Measurements from ENCODE around the gene NT5DC4. TPM values are rescaled to one million over a fixed set of nuclear protein-coding genes. Genes with fewer than 3 reads are reported as not detected.
A peak's percentile ranks its signal among the peaks of the same experiment; 100 is the strongest.
"Not testable (repeated sequence)": the region's sequence is repeated elsewhere in the genome, so short reads cannot be mapped to it uniquely, and the experiment has no call there.

Gene NT5DC4
- total RNA-seq, 2 donors from 2014 or later: not detected

DNA sequence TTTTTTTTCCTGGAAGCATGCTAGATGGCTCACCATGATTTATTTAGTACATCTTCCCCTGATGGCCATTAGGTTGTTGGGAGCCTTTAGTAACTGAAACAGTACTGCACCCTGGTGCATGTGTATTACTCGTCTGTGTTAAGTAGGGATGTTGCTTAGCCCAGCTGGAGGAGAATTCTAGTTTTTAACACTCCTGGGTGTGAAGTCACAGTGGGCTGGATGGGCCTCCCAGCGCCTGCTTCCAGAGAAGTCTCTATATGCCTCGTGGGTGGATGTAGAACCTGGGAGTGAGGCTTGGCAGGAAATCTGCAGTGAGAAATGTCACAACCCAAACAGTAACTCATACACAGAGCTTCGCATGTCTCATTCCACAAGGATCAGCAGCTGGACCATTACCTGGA lies 28.9 kb upstream of the NT5DC4 start:
- Mint-ChIP-seq H3K4me1 (peaks cover 28% of the 10 kb centered on the region), H3K27ac (peak overlapping the region; percentile 92), H3K4me3 (peak overlapping the region; percentile 79), H3K36me3 (ENCODE audit: low read depth) (no peaks in the 10 kb centered on the region), H3K9me3 (no peaks in the 10 kb centered on the region), H3K27me3 (no peaks in the 10 kb centered on the region)
- peak; percentile 10 for ATAC-seq (replicated peaks)

DNA sequence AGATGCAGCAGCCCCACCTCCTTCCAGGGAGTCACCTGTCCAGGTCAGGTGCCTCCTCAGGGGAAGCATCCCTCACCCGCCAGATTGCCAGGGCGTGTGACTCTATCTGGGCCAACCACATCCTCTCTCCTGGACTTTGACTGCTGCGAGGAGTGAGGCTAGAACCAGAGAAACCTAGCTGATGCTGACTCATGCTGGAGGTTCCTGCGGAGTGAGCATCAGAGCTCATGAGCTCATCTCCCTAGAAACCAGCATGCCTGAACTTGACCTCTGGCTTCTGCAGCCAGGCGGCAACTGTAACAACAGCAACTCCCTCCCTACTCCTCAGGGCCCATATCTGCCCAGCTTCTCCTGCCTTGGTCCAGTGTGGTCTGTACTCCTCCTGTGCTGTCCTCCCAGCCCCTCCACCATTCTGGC lies 28.3 kb upstream of the NT5DC4 start:
- H3K36me3 Mint-ChIP-seq (ENCODE audit: low read depth): no peaks in the 10 kb centered on the region
- peak overlapping the region; percentile 92 for H3K27ac Mint-ChIP-seq

DNA sequence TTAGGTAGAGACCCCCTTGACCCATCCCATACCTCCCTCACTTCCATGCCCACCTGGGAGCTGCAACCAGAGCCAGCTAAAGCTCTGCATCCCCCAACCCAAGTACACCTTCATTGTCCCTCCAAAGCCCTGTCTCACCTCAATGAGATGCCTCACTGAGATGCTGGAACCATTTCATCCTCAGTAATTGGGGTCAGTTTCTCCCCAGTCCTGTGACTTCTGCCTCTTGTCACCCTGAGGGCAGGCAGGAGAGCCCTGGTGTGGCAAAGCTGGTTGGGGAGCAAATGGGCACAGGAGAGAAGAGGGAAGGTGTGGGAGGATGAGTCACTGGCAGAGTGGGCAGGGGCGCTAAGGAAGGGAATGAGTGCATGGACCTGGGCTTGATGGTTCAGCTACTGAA lies 27.9 kb upstream of the NT5DC4 start:
- Mint-ChIP-seq H3K9me3 (no peaks in the 10 kb centered on the region), H3K27ac (peak overlapping the region; percentile 92), H3K4me1 (peaks cover 28% of the 10 kb centered on the region), H3K27me3 (no peaks in the 10 kb centered on the region), H3K4me3 (peak overlapping the region; percentile 79), H3K36me3 (ENCODE audit: low read depth) (no peaks in the 10 kb centered on the region)
- peak; percentile 73 for ATAC-seq (replicated peaks)

More for the DNA sequence above, 28.3 kb upstream of the NT5DC4 start:
- Mint-ChIP-seq H3K4me1 (peaks cover 28% of the 10 kb centered on the region), H3K27me3 (no peaks in the 10 kb centered on the region), H3K4me3 (peak overlapping the region; percentile 79), H3K9me3 (no peaks in the 10 kb centered on the region)
- ATAC-seq (replicated peaks): peak; percentile 93

DNA sequence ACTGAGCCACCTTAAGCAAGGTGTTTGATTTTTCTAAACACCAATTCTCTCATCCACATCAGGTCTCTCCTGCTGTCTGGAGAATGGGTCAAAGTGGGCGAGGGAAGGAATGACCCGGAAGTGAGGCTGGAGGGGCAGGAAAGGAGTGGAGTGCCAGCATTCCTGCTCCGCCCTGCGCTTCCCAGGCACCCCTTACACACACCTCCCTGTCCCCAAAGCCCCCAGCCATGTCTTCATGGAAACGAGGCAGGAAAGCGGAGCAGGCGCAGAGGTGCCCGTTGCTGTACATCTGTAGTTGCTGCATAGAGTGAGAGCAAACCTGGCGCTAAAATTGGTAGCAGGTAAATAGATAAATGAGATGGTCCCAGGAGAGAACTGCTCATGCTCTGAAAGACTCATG lies 27.2 kb upstream of the NT5DC4 start:
- Mint-ChIP-seq H3K27ac (peak overlapping the region; percentile 92), H3K27me3 (no peaks in the 10 kb centered on the region), H3K4me1 (peaks cover 28% of the 10 kb centered on the region), H3K9me3 (no peaks in the 10 kb centered on the region), H3K4me3 (peak overlapping the region; percentile 79), H3K36me3 (ENCODE audit: low read depth) (no peaks in the 10 kb centered on the region)
- no peak for ATAC-seq (replicated peaks)

DNA sequence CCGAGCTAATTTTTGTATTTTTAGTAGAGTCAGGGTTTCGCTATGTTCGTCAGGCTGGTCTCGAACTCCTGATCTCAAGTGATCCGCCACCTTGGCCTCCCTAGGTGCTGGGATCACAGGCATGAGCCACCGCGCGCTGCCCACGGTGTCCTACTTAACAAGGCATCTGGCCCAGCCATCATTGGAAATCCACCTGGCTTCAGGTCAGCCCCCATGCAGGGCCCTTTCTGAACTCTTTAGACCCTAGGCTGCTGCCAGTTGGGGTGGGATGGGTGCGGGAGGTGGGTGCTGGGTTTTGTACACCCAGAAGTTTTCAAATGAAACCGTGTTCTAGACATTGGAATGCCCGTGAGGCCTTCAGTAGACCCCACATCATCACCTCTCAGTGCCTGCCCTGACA lies 26.6 kb upstream of the NT5DC4 start:
- peaks cover 28% of the 10 kb centered on the region for H3K4me1 Mint-ChIP-seq
- H3K27me3 Mint-ChIP-seq: no peaks in the 10 kb centered on the region
- no peak overlapping the region for H3K4me3 Mint-ChIP-seq
- no peaks in the 10 kb centered on the region for H3K9me3 Mint-ChIP-seq
- no peak overlapping the region for H3K27ac Mint-ChIP-seq
- no peak for ATAC-seq (replicated peaks)
- H3K36me3 Mint-ChIP-seq (ENCODE audit: low read depth): no peaks in the 10 kb centered on the region

DNA sequence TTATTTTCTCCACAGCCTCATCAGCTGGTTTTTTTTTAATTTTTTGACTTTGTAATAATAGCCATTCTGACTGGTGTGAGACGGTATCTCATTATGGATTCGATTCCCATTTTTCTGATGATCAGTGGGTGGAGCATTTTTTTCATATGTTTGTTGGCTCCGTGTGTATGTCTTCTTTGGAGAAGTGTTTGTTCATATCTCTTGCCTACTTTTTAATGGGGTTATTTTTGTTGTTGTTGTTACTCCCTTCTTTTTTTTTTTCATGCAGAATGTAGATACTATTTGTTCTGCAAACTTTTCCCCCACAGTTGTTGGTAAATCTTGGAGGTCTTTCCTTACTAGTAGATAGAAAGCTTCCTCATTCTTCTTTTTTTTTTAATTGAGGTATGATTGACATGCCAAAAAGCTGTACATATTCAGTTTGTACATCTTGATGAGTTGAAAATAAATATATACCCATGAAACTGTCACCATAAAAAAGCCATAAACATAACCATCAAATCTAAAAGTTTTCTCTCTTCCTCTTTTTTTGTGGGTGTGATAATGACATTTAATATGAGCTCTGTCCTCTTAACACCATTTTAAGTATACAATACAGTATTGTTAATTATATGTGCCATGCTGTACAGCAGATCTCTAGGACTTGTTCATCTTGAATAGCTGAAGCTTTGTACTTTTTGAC lies 21.8 kb upstream of the NT5DC4 start:
- ATAC-seq (replicated peaks): no peak
- Mint-ChIP-seq H3K9me3 (no peaks in the 10 kb centered on the region), H3K4me1 (no peaks in the 10 kb centered on the region), H3K27ac (no peak overlapping the region), H3K27me3 (peaks cover 4% of the 10 kb centered on the region), H3K36me3 (ENCODE audit: low read depth) (no peaks in the 10 kb centered on the region), H3K4me3 (no peak overlapping the region)

DNA sequence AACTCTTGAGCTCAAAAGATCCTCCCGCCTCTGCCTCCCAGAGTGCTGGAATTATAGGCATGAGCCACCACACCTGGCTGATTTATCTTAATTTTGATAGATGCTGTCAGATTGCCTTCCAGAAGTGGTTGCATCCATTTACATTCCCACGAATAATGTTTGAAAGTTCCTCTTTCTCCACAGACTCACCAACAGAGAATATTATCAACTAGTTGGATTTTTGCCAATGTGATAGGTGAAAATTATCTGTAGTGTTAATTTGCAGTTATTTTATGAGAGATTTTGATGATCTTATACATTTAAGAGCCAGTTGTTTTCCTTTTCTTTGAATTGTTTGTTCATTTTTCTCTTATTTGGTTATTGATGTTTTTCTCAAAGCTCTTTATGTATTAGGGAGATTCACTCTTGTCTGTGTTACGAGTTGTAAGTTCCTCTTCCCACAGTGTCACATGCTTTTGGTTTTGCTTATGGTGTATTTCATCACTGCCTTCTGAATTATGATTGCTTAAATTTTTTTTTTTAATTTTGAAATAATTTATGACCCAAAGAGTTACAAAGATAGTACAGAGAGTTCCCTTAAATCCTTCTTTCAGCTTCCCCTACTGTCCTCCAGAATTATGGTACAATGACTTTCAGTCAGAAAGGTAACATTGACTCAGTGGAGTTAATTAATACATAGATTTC lies 20.7 kb upstream of the NT5DC4 start:
- Mint-ChIP-seq H3K4me1 (peaks cover 5% of the 10 kb centered on the region), H3K4me3 (no peak overlapping the region)
- ATAC-seq (replicated peaks): no peak

DNA sequence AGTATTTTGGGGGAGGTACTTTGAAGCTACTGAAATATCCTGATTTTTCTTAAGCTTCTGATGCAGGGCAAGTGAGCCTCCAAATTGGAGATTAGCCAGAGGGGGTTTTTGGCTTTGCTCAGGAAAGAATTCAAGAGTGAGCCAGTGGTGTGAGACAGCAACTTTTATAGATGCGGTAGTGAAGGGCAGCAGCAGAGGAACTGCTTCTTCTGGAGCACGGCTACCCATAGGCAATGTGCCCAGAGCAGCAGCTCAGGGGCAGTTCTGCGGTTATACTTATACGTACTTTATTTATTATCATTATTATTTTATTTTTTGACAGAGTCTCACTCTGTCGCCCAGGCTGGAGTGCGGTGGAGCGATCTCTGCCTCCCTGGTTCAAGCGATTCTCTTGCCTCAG lies 19.8 kb upstream of the NT5DC4 start:
- H3K27ac Mint-ChIP-seq: no peak overlapping the region

More for the DNA sequence above, 20.7 kb upstream of the NT5DC4 start:
- no peak overlapping the region for H3K27ac Mint-ChIP-seq
- H3K9me3 Mint-ChIP-seq: no peaks in the 10 kb centered on the region
- H3K36me3 Mint-ChIP-seq (ENCODE audit: low read depth): no peaks in the 10 kb centered on the region
- peaks cover 7% of the 10 kb centered on the region for H3K27me3 Mint-ChIP-seq

DNA sequence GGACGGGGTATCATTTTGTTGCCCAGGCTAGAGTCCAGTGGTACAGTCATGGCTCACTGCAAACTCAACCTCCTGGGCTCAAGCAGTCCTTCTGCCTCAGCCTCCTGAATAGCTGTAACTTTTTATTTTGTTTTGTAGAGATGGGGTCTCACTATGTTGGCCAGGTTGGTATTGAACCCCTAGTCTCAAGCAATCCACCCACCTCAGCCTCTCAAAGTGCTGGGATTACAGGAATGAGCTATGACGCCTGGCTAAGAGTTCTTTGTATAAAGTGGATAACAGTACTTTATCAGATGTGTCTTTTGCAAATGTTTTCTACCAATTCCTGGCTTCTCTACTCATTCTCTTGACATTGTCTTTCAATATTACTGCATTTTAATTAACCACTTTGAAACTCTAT lies 17.1 kb upstream of the NT5DC4 start:
- Mint-ChIP-seq H3K4me1 (peaks cover 23% of the 10 kb centered on the region), H3K4me3 (no peak overlapping the region), H3K27me3 (peaks cover 7% of the 10 kb centered on the region), H3K9me3 (no peaks in the 10 kb centered on the region), H3K36me3 (ENCODE audit: low read depth) (no peaks in the 10 kb centered on the region), H3K27ac (no peak overlapping the region)
- no peak for ATAC-seq (replicated peaks)

More for the DNA sequence above, 19.8 kb upstream of the NT5DC4 start:
- Mint-ChIP-seq H3K36me3 (ENCODE audit: low read depth) (no peaks in the 10 kb centered on the region), H3K4me1 (peaks cover 11% of the 10 kb centered on the region), H3K4me3 (no peak overlapping the region), H3K9me3 (no peaks in the 10 kb centered on the region), H3K27me3 (peaks cover 7% of the 10 kb centered on the region)
- ATAC-seq (replicated peaks): no peak

DNA sequence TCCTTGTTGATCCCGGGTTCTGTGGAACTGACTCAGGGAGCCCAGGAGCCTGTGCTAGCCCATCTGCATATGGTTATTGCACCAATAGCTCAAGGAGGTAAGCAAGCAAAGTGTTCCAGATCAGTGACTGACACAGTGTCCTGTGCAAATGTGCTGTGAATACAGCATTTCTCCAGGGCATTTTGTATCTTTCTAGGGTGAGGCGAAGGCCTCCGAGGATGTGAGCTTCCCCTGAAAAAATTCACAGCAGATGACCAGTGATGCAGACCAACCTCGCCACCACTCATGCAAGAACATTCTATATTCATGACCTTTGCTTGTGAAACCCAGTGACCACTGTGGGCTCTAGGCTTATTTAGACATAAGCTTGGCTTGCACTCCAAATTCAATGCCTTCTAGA lies 15.2 kb upstream of the NT5DC4 start:
- Mint-ChIP-seq H3K4me3 (no peak overlapping the region), H3K9me3 (no peaks in the 10 kb centered on the region), H3K4me1 (peaks cover 23% of the 10 kb centered on the region), H3K27ac (no peak overlapping the region), H3K36me3 (ENCODE audit: low read depth) (no peaks in the 10 kb centered on the region), H3K27me3 (peaks cover 5% of the 10 kb centered on the region)
- no peak for ATAC-seq (replicated peaks)

DNA sequence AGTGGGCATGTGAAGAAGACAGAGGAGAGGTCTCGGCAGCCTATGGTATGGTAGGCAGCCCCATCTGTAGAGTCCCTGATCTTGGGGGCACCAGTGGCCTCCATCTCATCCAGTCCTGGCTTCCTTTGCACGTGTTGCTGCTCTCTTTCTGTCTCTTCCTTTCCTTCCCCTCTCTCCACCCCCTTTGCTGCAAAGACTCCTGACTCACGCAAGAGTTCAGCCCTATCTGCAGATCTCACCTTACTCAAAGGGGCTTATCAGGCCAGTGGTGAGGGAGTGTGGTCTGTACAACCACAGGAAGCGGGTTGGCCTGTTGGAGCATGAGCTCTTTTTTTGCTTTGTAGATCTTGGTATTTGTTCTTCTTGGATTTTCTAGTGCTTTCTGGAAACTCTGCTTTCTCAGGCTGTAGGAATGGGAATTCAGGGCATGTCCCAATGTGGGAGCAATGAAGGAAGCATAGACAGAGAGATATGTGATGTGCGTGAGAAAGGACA lies 14.6 kb upstream of the NT5DC4 start:
- Mint-ChIP-seq H3K27ac (peak overlapping the region; percentile 53), H3K9me3 (no peaks in the 10 kb centered on the region), H3K4me1 (peaks cover 23% of the 10 kb centered on the region), H3K36me3 (ENCODE audit: low read depth) (no peaks in the 10 kb centered on the region), H3K27me3 (peaks cover 3% of the 10 kb centered on the region), H3K4me3 (peak overlapping the region; percentile 56)
- peak; percentile 93 for ATAC-seq (replicated peaks)

DNA sequence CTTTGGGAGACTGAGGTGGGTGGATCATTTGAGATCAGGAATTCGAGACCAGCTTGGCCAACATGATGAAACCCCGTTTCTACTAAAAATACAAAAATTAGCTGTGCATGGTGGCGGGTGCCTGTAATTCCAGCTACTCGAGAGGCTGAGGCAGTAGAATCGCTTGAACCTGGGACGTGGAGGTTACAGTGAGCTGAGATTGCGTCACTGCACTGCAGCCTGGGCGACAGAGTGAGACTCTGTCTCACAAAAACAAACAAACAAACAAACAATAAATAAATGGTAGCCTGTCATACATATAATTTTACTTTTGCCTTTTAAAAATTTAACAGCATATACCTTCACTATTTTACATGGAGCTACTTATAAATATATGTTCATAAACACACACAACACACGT lies 13.9 kb upstream of the NT5DC4 start:
- not testable (repeated sequence) for H3K9me3 Mint-ChIP-seq; H3K4me3 Mint-ChIP-seq; H3K27me3 Mint-ChIP-seq; H3K27ac Mint-ChIP-seq; H3K36me3 Mint-ChIP-seq (ENCODE audit: low read depth); ATAC-seq (replicated peaks)
- peaks cover 23% of the 10 kb centered on the region for H3K4me1 Mint-ChIP-seq

DNA sequence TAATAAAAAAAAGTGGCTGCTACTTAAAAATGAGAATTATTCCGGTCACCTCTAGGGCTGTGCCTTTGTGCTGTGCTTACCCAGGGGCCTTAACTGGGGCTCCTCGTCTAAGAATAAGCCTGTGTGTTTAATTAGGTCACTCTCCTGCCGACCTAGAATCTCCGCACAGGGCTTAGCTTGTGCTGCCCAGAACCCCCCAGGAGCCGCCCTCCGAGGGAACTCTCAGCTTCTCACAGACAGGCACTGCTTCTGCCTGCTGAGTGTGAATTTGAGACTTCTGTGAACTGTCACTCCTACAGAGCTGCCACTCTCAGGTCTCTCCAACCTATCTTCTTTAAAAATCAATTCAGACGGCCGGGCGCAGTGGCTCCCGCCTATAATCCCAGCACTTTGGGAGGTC lies 11.9 kb upstream of the NT5DC4 start:
- no peak for ATAC-seq (replicated peaks)
- Mint-ChIP-seq H3K9me3 (no peaks in the 10 kb centered on the region), H3K27me3 (peaks cover 3% of the 10 kb centered on the region), H3K36me3 (ENCODE audit: low read depth) (no peaks in the 10 kb centered on the region), H3K4me1 (peaks cover 33% of the 10 kb centered on the region), H3K27ac (peak overlapping the region; percentile 34), H3K4me3 (no peak overlapping the region)

DNA sequence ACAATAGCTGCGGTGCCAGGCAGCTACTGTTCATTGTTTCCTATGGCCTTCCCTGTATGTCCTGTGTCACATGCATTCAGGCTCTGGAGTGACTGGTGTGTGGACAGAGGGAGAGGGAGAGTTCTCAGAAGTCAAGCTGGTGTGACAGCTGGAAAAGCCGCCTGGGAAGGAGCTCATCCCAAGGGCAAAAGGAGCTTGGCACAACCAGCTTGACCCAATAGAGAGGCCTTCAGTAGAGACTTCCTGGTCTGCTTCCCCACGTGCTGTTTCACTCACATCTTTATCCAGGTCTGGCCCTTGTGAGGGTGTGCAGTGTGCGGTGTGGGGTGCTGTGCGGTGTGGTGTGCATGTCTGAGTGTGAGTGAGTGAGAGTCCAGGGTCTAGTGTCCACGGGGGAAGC lies 11.1 kb upstream of the NT5DC4 start:
- no peaks in the 10 kb centered on the region for H3K9me3 Mint-ChIP-seq
- no peaks in the 10 kb centered on the region for H3K36me3 Mint-ChIP-seq (ENCODE audit: low read depth)
- peaks cover 1% of the 10 kb centered on the region for H3K27me3 Mint-ChIP-seq
- H3K27ac Mint-ChIP-seq: peak overlapping the region; percentile 34
- no peak overlapping the region for H3K4me3 Mint-ChIP-seq
- ATAC-seq (replicated peaks): no peak
- peaks cover 30% of the 10 kb centered on the region for H3K4me1 Mint-ChIP-seq

Measured in activated T-helper 17 cell treated with anti-CD3 and anti-CD28 coated beads, Interleukin-2, amount 50 U/mL, for 72 hours (primary cell).